Left colon (tissue), 2 donors: ENCODE measurements around the gene DYDC2. TPM values are rescaled to one million over a fixed set of nuclear protein-coding genes. Genes with fewer than 3 reads are reported as not detected.
"Not testable (repeated sequence)": the region's sequence is repeated elsewhere in the genome, so short reads cannot be mapped to it uniquely, and the experiment has no call there.

Source experiments
- ATAC-seq: fragments of 200-7000 bp; cut with Tn5 transposase; one replicate; pipeline ENCODE4 v1.9.1; 2020; ENCODE audit warnings: mild to moderate bottlenecking, moderate library complexity
- DNase-seq, 2 donors: peaks; one replicate each; pipeline ENCODE4 v3.0.0-alpha.2; 2020
- intact Hi-C, 2 donors: fragments of 100-400 bp; cut with DNase I in 1 of 2; cut with micrococcal nuclease in 1 of 2; formaldehyde crosslinking; loops; one replicate each; pipeline versions ENCODE4 v1.11.2 to v1.14.0; 2022; cut with DNase I, micrococcal nuclease
- total RNA-seq, 2 donors: library from RNA; stranded (reverse); fragmentation: NEBNext Ultra II Directional; extraction: Animal tissue kit (Norgen Biotek cat#: 25700); gene quantifications; one replicate each; pipeline ENCODE4 v1.2.1, GENCODE V29; 2021
- donor health status: DM: no; HTN: no; CAD: no.
- donor health status: DM: yes; HTN: yes; CAD: no.

The DYDC2 gene
- total RNA-seq, 2 donors from 2014 or later: not detected

GRCh38 chr10:80410122-80410521, 53.5 kb downstream of the DYDC2 start:
- peak; percentile 63 for ATAC-seq
- intact Hi-C loops: no loop called here

GRCh38 chr10:80410578-80411145, 54.1 kb downstream of the DYDC2 start:
- intact Hi-C loops: no loop called here
- DNase-seq (peak in 1 of 2 donors; percentile 37), ATAC-seq (peak; percentile 45)

More at GRCh38 chr10:80410122-80410521, 53.5 kb downstream of the DYDC2 start:
- DNase-seq: peak; percentile 59 to 64

GRCh38 chr10:80411267-80411668, 54.7 kb downstream of the DYDC2 start:
- ATAC-seq: no peak
- DNase-seq: peak; percentile 42 to 51
- intact Hi-C loops: no loop called here

GRCh38 chr10:80411681-80412220, 55.2 kb downstream of the DYDC2 start:
- ATAC-seq (no peak), DNase-seq (no peak)
- intact Hi-C loops: no loop called here

- intact Hi-C loops: no loop called here
- DNase-seq: no peak
- no peak for ATAC-seq
These were observed 55.9 kb downstream of the DYDC2 start for GRCh38 chr10:80412486-80412885.

GRCh38 chr10:80413271-80413996, 56.9 kb downstream of the DYDC2 start:
- intact Hi-C loops: no loop called here
- ATAC-seq (no peak), DNase-seq (peak; percentile 27 to 34)

GRCh38 chr10:80414142-80414895, 57.7 kb downstream of the DYDC2 start:
- peak; percentile 78 for ATAC-seq
- intact Hi-C loops: no loop called here

GRCh38 chr10:80415734-80416478, 59.3 kb downstream of the DYDC2 start:
- ATAC-seq: peak; percentile 28

More at GRCh38 chr10:80414142-80414895, 57.7 kb downstream of the DYDC2 start:
- DNase-seq: peak; percentile 30 to 61

GRCh38 chr10:80416479-80417098, 60.0 kb downstream of the DYDC2 start:
- DNase-seq (peak in 1 of 2 donors; percentile 59), ATAC-seq (no peak)
- intact Hi-C loops: no loop called here

More at GRCh38 chr10:80415734-80416478, 59.3 kb downstream of the DYDC2 start:
- intact Hi-C loops: no loop called here
- DNase-seq: no peak

- intact Hi-C loops, ATAC-seq, DNase-seq: not testable (repeated sequence)
These were observed 60.7 kb downstream of the DYDC2 start for GRCh38 chr10:80417256-80417655.

Other genes starting within 250 kb of the DYDC2 start
- 1 to 10 TPM; 4.2 to 8.2 TPM for gene PLAC9, start 224.1 kb upstream of the DYDC2 start, total RNA-seq
- gene ANXA11, start 151.2 kb upstream of the DYDC2 start, total RNA-seq: 100 to 1,000 TPM; 384 to 427 TPM
- under 1 TPM in 1 of 2 donors, not detected in 1; 0.39 TPM for gene MAT1A, start 67.1 kb upstream of the DYDC2 start, total RNA-seq
- gene DYDC1, start within 50 bp of the DYDC2 start, total RNA-seq: not detected
- gene PRXL2A, start 51.8 kb downstream of the DYDC2 start, total RNA-seq: 100 to 1,000 TPM in 1 of 2 donors, 10 to 100 TPM in 1; 97.6 to 108 TPM
- 10 to 100 TPM; 85.6 TPM for gene TSPAN14, start 97.5 kb downstream of the DYDC2 start, total RNA-seq
- gene SH2D4B, start 181.1 kb downstream of the DYDC2 start, total RNA-seq: not detected